ENCODE measurements around the gene IFNL2. TPM values are rescaled to one million over a fixed set of nuclear protein-coding genes. Genes with fewer than 3 reads are reported as not detected.

Gene IFNL2
- total RNA-seq, 1 experiment from 2014 or later: not detected

GRCh38 chr19:39317476-39317875 lies 49.3 kb downstream of the IFNL2 start:
- DNase-seq (ENCODE audit: low spot score): no peak

GRCh38 chr19:39318071-39318470 lies 49.9 kb downstream of the IFNL2 start:
- DNase-seq (ENCODE audit: low spot score): no peak

- no peak for DNase-seq (ENCODE audit: low spot score)
Measured at GRCh38 chr19:39318690-39319089, 50.5 kb downstream of the IFNL2 start.

- no peak for DNase-seq (ENCODE audit: low spot score)
Measured at GRCh38 chr19:39319098-39319891, 51.1 kb downstream of the IFNL2 start.

Other genes starting within 250 kb of the IFNL2 start
- gene FBXO27, start 235.8 kb upstream of the IFNL2 start, total RNA-seq (2014; rRNA removed; shearing (Covaris generic)): 2.2 and 4.5 TPM in 2 replicates
- gene ACP7, start 184.0 kb upstream of the IFNL2 start, total RNA-seq (2014; rRNA removed; shearing (Covaris generic)): not detected in 2 replicates
- 10.6 and 13.2 TPM in 2 replicates for gene PAK4, start 142.6 kb upstream of the IFNL2 start, total RNA-seq (2014; rRNA removed; shearing (Covaris generic))
- gene NCCRP1, start 71.4 kb upstream of the IFNL2 start, total RNA-seq (2014; rRNA removed; shearing (Covaris generic)): not detected in 2 replicates
- gene SYCN, start 64.1 kb upstream of the IFNL2 start, total RNA-seq (2014; rRNA removed; shearing (Covaris generic)): not detected in 2 replicates
- not detected in 2 replicates for gene IFNL3, start 23.4 kb upstream of the IFNL2 start, total RNA-seq (2014; rRNA removed; shearing (Covaris generic))
- gene IFNL4, start 19.5 kb upstream of the IFNL2 start, total RNA-seq (2014; rRNA removed; shearing (Covaris generic)): not detected in 2 replicates
- not detected in 2 replicates for gene IFNL1, start 28.0 kb downstream of the IFNL2 start, total RNA-seq (2014; rRNA removed; shearing (Covaris generic))
- gene LRFN1, start 52.5 kb downstream of the IFNL2 start, total RNA-seq (2014; rRNA removed; shearing (Covaris generic)): 0.68 and 0.72 TPM in 2 replicates
- 13.3 and 14.1 TPM in 2 replicates for gene GMFG, start 67.6 kb downstream of the IFNL2 start, total RNA-seq (2014; rRNA removed; shearing (Covaris generic))
- gene SAMD4B, start 74.0 kb downstream of the IFNL2 start, total RNA-seq (2014; rRNA removed; shearing (Covaris generic)): 33.9 and 35.3 TPM in 2 replicates
- 40.8 and 62.0 TPM in 2 replicates for gene PAF1, start 122.7 kb downstream of the IFNL2 start, total RNA-seq (2014; rRNA removed; shearing (Covaris generic))
- gene MED29, start 123.0 kb downstream of the IFNL2 start, total RNA-seq (2014; rRNA removed; shearing (Covaris generic)): 26.7 and 58.5 TPM in 2 replicates
- gene ZFP36, start 138.5 kb downstream of the IFNL2 start, total RNA-seq (2014; rRNA removed; shearing (Covaris generic)): 4.0 and 5.7 TPM in 2 replicates
- gene PLEKHG2, start 144.3 kb downstream of the IFNL2 start, total RNA-seq (2014; rRNA removed; shearing (Covaris generic)): 5.3 and 7.1 TPM in 2 replicates
- 8.0 and 83.0 TPM in 2 replicates for gene RPS16, start 167.6 kb downstream of the IFNL2 start, total RNA-seq (2014; rRNA removed; shearing (Covaris generic))
- 70.1 and 75.0 TPM in 2 replicates for gene SUPT5H, start 177.2 kb downstream of the IFNL2 start, total RNA-seq (2014; rRNA removed; shearing (Covaris generic))
- 91.9 and 122 TPM in 2 replicates for gene TIMM50, start 212.4 kb downstream of the IFNL2 start, total RNA-seq (2014; rRNA removed; shearing (Covaris generic))
- gene DLL3, start 230.6 kb downstream of the IFNL2 start, total RNA-seq (2014; rRNA removed; shearing (Covaris generic)): 2.0 and 2.2 TPM in 2 replicates
- gene SELENOV, start 246.7 kb downstream of the IFNL2 start, total RNA-seq (2014; rRNA removed; shearing (Covaris generic)): not detected in 2 replicates